Activated CD4-positive, alpha-beta T cell treated with anti-CD3 and anti-CD28 coated beads, Interleukin-2, amount 10 ng/mL, durations not matched to agents 7 days and 5 days (primary cell): ENCODE data around the gene TNFSF4. TPM values are rescaled to one million over a fixed set of nuclear protein-coding genes. Genes with fewer than 3 reads are reported as not detected.
"Not testable (repeated sequence)": the region's sequence is repeated elsewhere in the genome, so short reads cannot be mapped to it uniquely, and the experiment has no call there.

Source experiments
- CTCF ChIA-PET: fragments of 350-600 bp; sonication (Branson Sonifier 250); formaldehyde crosslinking; loops from one replicate; lab custom pipeline; 2021; ENCODE audit warnings: antibody characterized with exemption; lab: Charles Lee
- POLR2A ChIA-PET: fragments of 350-600 bp; sonication (Branson Sonifier 250); formaldehyde crosslinking; loops from one replicate; lab custom pipeline; 2021; ENCODE audit warnings: antibody characterized with exemption; lab: Charles Lee
- DNase-seq: peaks from one replicate; pipeline ENCODE4 v3.0.0-alpha.2; 2020
- H3K27ac Mint-ChIP-seq: one replicate; pipeline ENCODE4 v1.8.0; 2021; ENCODE audit warnings: mild to moderate bottlenecking, moderate library complexity, mixed read lengths
- H3K27me3 Mint-ChIP-seq: one replicate; pipeline ENCODE4 v1.8.0; 2021; ENCODE audit warnings: mixed read lengths
- H3K36me3 Mint-ChIP-seq: one replicate; pipeline ENCODE4 v1.8.0; 2021; ENCODE audit warnings: low read depth, mixed read lengths
- H3K4me1 Mint-ChIP-seq: one replicate; pipeline ENCODE4 v1.8.0; 2021; ENCODE audit warnings: mixed read lengths
- H3K4me3 Mint-ChIP-seq: one replicate; pipeline ENCODE4 v1.8.0; 2021; ENCODE audit warnings: mild to moderate bottlenecking, moderate library complexity, mixed read lengths
- H3K9me3 Mint-ChIP-seq: one replicate; pipeline ENCODE4 v1.8.0; 2021; ENCODE audit warnings: mixed read lengths
- total RNA-seq, 2 experiments: library from RNA; stranded (reverse); gene quantifications; one replicate each; pipeline ENCODE4 v1.2.3, GENCODE V29; 2021

TNFSF4 gene
- total RNA-seq: 1 to 10 TPM; 2.2 to 2.9 TPM

GRCh38 chr1:173206816-173207568 lies at the start of gene TNFSF4:
TSS of gene TNFSF4 (minus strand) at chr1:173207331. CDS start at chr1:173207176, 155 bp downstream.
- H3K27ac Mint-ChIP-seq: peak within 1 kb of the TSS; percentile 80
- DNase-seq: peak; percentile 7
- H3K9me3 Mint-ChIP-seq: no peaks in the 10 kb centered on the region
- CTCF ChIA-PET: interaction anchor here (1.1 to 1.3 kb wide), 2 partner anchors 12 to 462 kb away, joined by 3 to 6 read pairs; no protein-coding TSS in a partner anchor
- POLR2A ChIA-PET: interaction anchor here (0.7 kb wide), 1 partner anchor 119 kb away, joined by 3 read pairs; no protein-coding TSS in a partner anchor
- peaks cover 46% of the 10 kb centered on the region for H3K4me1 Mint-ChIP-seq
- peaks cover 15% of the 10 kb centered on the region for H3K27me3 Mint-ChIP-seq
- H3K4me3 Mint-ChIP-seq: peak within 1 kb of the TSS; percentile 28
- no peaks in the 10 kb centered on the region for H3K36me3 Mint-ChIP-seq

GRCh38 chr1:173255214-173255813 lies 48.2 kb upstream of the TNFSF4 start:
- DNase-seq: no peak

GRCh38 chr1:173253046-173253445 lies 45.9 kb upstream of the TNFSF4 start:
- H3K9me3 Mint-ChIP-seq: no peaks in the 10 kb centered on the region
- H3K4me1 Mint-ChIP-seq: peaks cover 2% of the 10 kb centered on the region
- POLR2A ChIA-PET: no interaction called here
- H3K27me3 Mint-ChIP-seq: no peaks in the 10 kb centered on the region
- H3K36me3 Mint-ChIP-seq: no peaks in the 10 kb centered on the region
- no peak overlapping the region for H3K27ac Mint-ChIP-seq
- no peak for DNase-seq
- H3K4me3 Mint-ChIP-seq: no peak overlapping the region
- CTCF ChIA-PET: no interaction called here

More at GRCh38 chr1:173255214-173255813, 48.2 kb upstream of the TNFSF4 start:
- POLR2A ChIA-PET: no interaction called here
- Mint-ChIP-seq H3K27ac (no peak overlapping the region), H3K4me1 (peaks cover 2% of the 10 kb centered on the region), H3K27me3 (no peaks in the 10 kb centered on the region), H3K4me3 (no peak overlapping the region), H3K36me3 (no peaks in the 10 kb centered on the region), H3K9me3 (peaks cover 5% of the 10 kb centered on the region)
- CTCF ChIA-PET: interaction anchor here (1.5 kb wide), 1 partner anchor 513 kb away, joined by 3 read pairs; no protein-coding TSS in a partner anchor

GRCh38 chr1:173249349-173249748 lies 42.2 kb upstream of the TNFSF4 start:
- no peak for DNase-seq
- Mint-ChIP-seq H3K36me3 (no peaks in the 10 kb centered on the region), H3K27ac (no peak overlapping the region), H3K4me1 (peaks cover under 1% of the 10 kb centered on the region), H3K4me3 (no peak overlapping the region), H3K27me3 (no peaks in the 10 kb centered on the region), H3K9me3 (no peaks in the 10 kb centered on the region)
- CTCF ChIA-PET: no interaction called here
- POLR2A ChIA-PET: no interaction called here

GRCh38 chr1:173248247-173248940 lies 41.3 kb upstream of the TNFSF4 start:
- Mint-ChIP-seq H3K4me1 (no peaks in the 10 kb centered on the region), H3K4me3 (no peak overlapping the region), H3K36me3 (no peaks in the 10 kb centered on the region), H3K27ac (no peak overlapping the region), H3K27me3 (no peaks in the 10 kb centered on the region), H3K9me3 (peaks cover 4% of the 10 kb centered on the region)
- ChIA-PET POLR2A (no interaction called here), CTCF (no interaction called here)
- no peak for DNase-seq

GRCh38 chr1:173245892-173246291 lies 38.8 kb upstream of the TNFSF4 start:
- no peaks in the 10 kb centered on the region for H3K27me3 Mint-ChIP-seq
- DNase-seq: no peak
- no peaks in the 10 kb centered on the region for H3K4me1 Mint-ChIP-seq
- H3K4me3 Mint-ChIP-seq: no peak overlapping the region
- H3K9me3 Mint-ChIP-seq: peaks cover 24% of the 10 kb centered on the region
- H3K27ac Mint-ChIP-seq: no peak overlapping the region
- CTCF ChIA-PET: no interaction called here
- no peaks in the 10 kb centered on the region for H3K36me3 Mint-ChIP-seq
- POLR2A ChIA-PET: no interaction called here

GRCh38 chr1:173243300-173243699 lies 36.2 kb upstream of the TNFSF4 start:
- POLR2A ChIA-PET: no interaction called here
- Mint-ChIP-seq H3K27ac (no peak overlapping the region), H3K4me3 (no peak overlapping the region), H3K4me1 (no peaks in the 10 kb centered on the region), H3K9me3 (peaks cover 29% of the 10 kb centered on the region), H3K36me3 (no peaks in the 10 kb centered on the region), H3K27me3 (no peaks in the 10 kb centered on the region)
- no peak for DNase-seq
- CTCF ChIA-PET: no interaction called here

- no peak overlapping the region for H3K4me3 Mint-ChIP-seq
- no peaks in the 10 kb centered on the region for H3K36me3 Mint-ChIP-seq
- H3K27me3 Mint-ChIP-seq: no peaks in the 10 kb centered on the region
- no peak overlapping the region for H3K27ac Mint-ChIP-seq
- H3K9me3 Mint-ChIP-seq: peaks cover 35% of the 10 kb centered on the region
- POLR2A ChIA-PET: no interaction called here
- DNase-seq: no peak
- no peaks in the 10 kb centered on the region for H3K4me1 Mint-ChIP-seq
- CTCF ChIA-PET: no interaction called here
Observed at GRCh38 chr1:173241528-173242347, 34.6 kb upstream of the TNFSF4 start.

- H3K9me3 Mint-ChIP-seq: peaks cover 35% of the 10 kb centered on the region
- DNase-seq: no peak
- H3K4me1 Mint-ChIP-seq: no peaks in the 10 kb centered on the region
- H3K36me3 Mint-ChIP-seq: no peaks in the 10 kb centered on the region
- no peak overlapping the region for H3K27ac Mint-ChIP-seq
- H3K27me3 Mint-ChIP-seq: no peaks in the 10 kb centered on the region
- CTCF ChIA-PET: no interaction called here
- no peak overlapping the region for H3K4me3 Mint-ChIP-seq
- POLR2A ChIA-PET: no interaction called here
Observed at GRCh38 chr1:173240609-173241008, 33.5 kb upstream of the TNFSF4 start.

- H3K4me1 Mint-ChIP-seq: no peaks in the 10 kb centered on the region
- H3K27ac Mint-ChIP-seq: no peak overlapping the region
- H3K4me3 Mint-ChIP-seq: no peak overlapping the region
- H3K9me3 Mint-ChIP-seq: peaks cover 35% of the 10 kb centered on the region
- no peaks in the 10 kb centered on the region for H3K27me3 Mint-ChIP-seq
- ChIA-PET CTCF (interaction anchor here (1.2 kb wide), 1 partner anchor 12 kb away, joined by 4 read pairs; no protein-coding TSS in a partner anchor), POLR2A (no interaction called here)
- DNase-seq: no peak
- H3K36me3 Mint-ChIP-seq: no peaks in the 10 kb centered on the region
Observed at GRCh38 chr1:173239058-173239457, 31.9 kb upstream of the TNFSF4 start.

- Mint-ChIP-seq H3K4me3 (no peak overlapping the region), H3K9me3 (peaks cover 9% of the 10 kb centered on the region), H3K36me3 (no peaks in the 10 kb centered on the region), H3K27me3 (no peaks in the 10 kb centered on the region), H3K4me1 (no peaks in the 10 kb centered on the region), H3K27ac (no peak overlapping the region)
- no peak for DNase-seq
- ChIA-PET POLR2A (no interaction called here), CTCF (interaction anchor here (0.8 kb wide), 1 partner anchor 17 kb away, joined by 3 read pairs; no protein-coding TSS in a partner anchor)
Observed at GRCh38 chr1:173234899-173235298, 27.8 kb upstream of the TNFSF4 start.

- CTCF ChIA-PET, H3K4me3 Mint-ChIP-seq, H3K36me3 Mint-ChIP-seq, DNase-seq, H3K9me3 Mint-ChIP-seq, POLR2A ChIA-PET, H3K4me1 Mint-ChIP-seq, H3K27ac Mint-ChIP-seq, H3K27me3 Mint-ChIP-seq: not testable (repeated sequence)
Observed at GRCh38 chr1:173234434-173234833, 27.3 kb upstream of the TNFSF4 start.
